ENCODE measurements around the gene PRDM16.

PRDM16 gene

GRCh38 chr1:3055051-3055450 is 14.0 kb upstream of the PRDM16 start:
- DNase-seq = no peak

GRCh38 chr1:3056641-3057040 is 12.4 kb upstream of the PRDM16 start:
- no peak for DNase-seq

GRCh38 chr1:3058263-3059030 is 10.6 kb upstream of the PRDM16 start:
- DNase-seq = no peak

- DNase-seq = no peak
Measured at GRCh38 chr1:3060127-3060526, 8.9 kb upstream of the PRDM16 start.

GRCh38 chr1:3060601-3061551 is 8.1 kb upstream of the PRDM16 start:
- DNase-seq = no peak

GRCh38 chr1:3061566-3061965 is 7.4 kb upstream of the PRDM16 start:
- no peak for DNase-seq

GRCh38 chr1:3061981-3062615 is 6.9 kb upstream of the PRDM16 start:
- DNase-seq = no peak

- DNase-seq = no peak
Measured at GRCh38 chr1:3062616-3063378, 6.2 kb upstream of the PRDM16 start.

GRCh38 chr1:3063379-3064295 is 5.4 kb upstream of the PRDM16 start:
- DNase-seq = no peak

- DNase-seq = no peak
Measured at GRCh38 chr1:3064296-3064850, 4.6 kb upstream of the PRDM16 start.

- no peak for DNase-seq
Measured at GRCh38 chr1:3064901-3065300, 4.1 kb upstream of the PRDM16 start.

- DNase-seq = no peak
Measured at GRCh38 chr1:3065396-3065795, 3.6 kb upstream of the PRDM16 start.

GRCh38 chr1:3065797-3066196 is 3.2 kb upstream of the PRDM16 start:
- no peak for DNase-seq

GRCh38 chr1:3066250-3066711 is 2.7 kb upstream of the PRDM16 start:
- no peak for DNase-seq

GRCh38 chr1:3066826-3067225 is 2.2 kb upstream of the PRDM16 start:
- no peak for DNase-seq

- DNase-seq = no peak
Measured at GRCh38 chr1:3067301-3067670, 1.7 kb upstream of the PRDM16 start.

GRCh38 chr1:3067671-3068563 is 1.1 kb upstream of the PRDM16 start:
- DNase-seq = peak in 1 of 5 experiments; percentile 1

GRCh38 chr1:3069491-3070308 is 697 bp downstream of the PRDM16 start:
- no peak for DNase-seq

- no peak for DNase-seq
Measured at GRCh38 chr1:3070309-3070643, 1.3 kb downstream of the PRDM16 start.
